HepG2 (cell line): Measurements from ENCODE around the gene DCUN1D2. TPM values are rescaled to one million over a fixed set of nuclear protein-coding genes. Genes with fewer than 3 reads are reported as not detected.

Source experiments
- ATAC-seq: fragments of 200-7000 bp; cut with Tn5 transposase; 3 replicates; pipeline ENCODE4 v1.9.1; 2020; ENCODE audit warnings: mild to moderate bottlenecking, moderate library complexity
- BruUV-seq: library from RNA; stranded (reverse); fragments of 400-500 nt; replicated peaks from 2 replicates; lab custom pipeline; 2021; lab: Mats Ljungman, UMichigan
- CTCF ChIA-PET: fragments of 300-600 bp; formaldehyde crosslinking; extraction: SDS; loops from one replicate; lab custom pipeline; 2021; ENCODE audit warnings: low total read pairs, inconsistent platforms, low intra/inter-chr PET ratio; lab: Yijun Ruan, JAX
- POLR2A ChIA-PET: fragments of 350-600 bp; sonication (Branson Sonifier 250); formaldehyde crosslinking; loops from one replicate; lab custom pipeline; 2020; ENCODE audit warnings: antibody characterized with exemption, inconsistent platforms; lab: Yijun Ruan, JAX
- DNase-seq: peaks from one replicate; pipeline ENCODE4 v3.0.0-alpha.2; 2015; ENCODE audit warnings: low spot score
- FAIRE-seq: peaks from 3 replicates; lab custom pipeline; 2011; peaks lifted over from hg19 to GRCh38; lab: Jason Lieb, UNC
- H2AFZ ChIP-seq: one replicate; pipeline ENCODE4 v1.6.1; 2011; ENCODE audit warnings: low read length, inconsistent platforms
- H3K27ac ChIP-seq: fragments of 300-600 bp; 3 replicates; pipeline ENCODE4 v1.8.0; 2011; ENCODE audit warnings: mixed run types, mild to moderate bottlenecking, mixed read lengths, low read length, inconsistent platforms; ENCODE audit not compliant: insufficient read depth; ENCODE audit errors: extremely low read length
- H3K27me3 ChIP-seq, 2 experiments: fragments of 200-600 bp in 1 of 2; 2 replicates in 1 of 2; 3 replicates in 1 of 2; pipeline versions ENCODE4 v1.6.0 to v1.8.0; 2011; ENCODE audit warnings: low read length in 2 of 2, mild to moderate bottlenecking in 2 of 2, moderate library complexity in 2 of 2, inconsistent platforms in 1 of 2; ENCODE audit not compliant: insufficient read depth in 2 of 2, control insufficient read depth in 1 of 2
- H3K36me3 ChIP-seq, 2 experiments: fragments of 200-600 bp in 1 of 2; replicated peaks in 1 of 2; 2 replicates in 1 of 2; 3 replicates in 1 of 2; pipeline versions ENCODE4 v1.5.1 to v1.8.0; 2011; ENCODE audit warnings: low read length in 2 of 2, inconsistent platforms in 1 of 2; ENCODE audit not compliant: insufficient read depth in 2 of 2, control insufficient read depth in 1 of 2
- H3K4me1 ChIP-seq: 2 replicates; pipeline ENCODE4 v1.5.1; 2012; ENCODE audit warnings: low read length, inconsistent platforms; ENCODE audit not compliant: insufficient read depth
- H3K4me2 ChIP-seq: 2 replicates; pipeline ENCODE4 v1.6.0; 2011; ENCODE audit warnings: low read depth, low read length, inconsistent platforms
- H3K4me3 ChIP-seq, 3 experiments: fragments of 200-600 bp in 1 of 3; sonication (generic), shearing (Covaris generic) in 1 of 3; replicated peaks in 1 of 3; 2 replicates each; pipeline ENCODE4 v1.5.1; 2011 to 2016; ENCODE audit warnings: low read length in 3 of 3, inconsistent platforms in 2 of 3, low read depth in 2 of 3, mild to moderate bottlenecking in 2 of 3, control low read depth in 1 of 3, mixed read lengths in 1 of 3; ENCODE audit not compliant: insufficient read depth in 1 of 3
- H3K79me2 ChIP-seq: one replicate; pipeline ENCODE4 v1.6.1; 2011; ENCODE audit warnings: low read length, inconsistent platforms; ENCODE audit not compliant: insufficient read depth
- H3K9ac ChIP-seq: 2 replicates; pipeline ENCODE4 v1.6.0; 2011; ENCODE audit warnings: mild to moderate bottlenecking, low read depth, low read length, inconsistent platforms; ENCODE audit not compliant: insufficient read depth
- H3K9me3 ChIP-seq: 2 replicates; pipeline ENCODE4 v1.5.1; 2012; ENCODE audit warnings: mild to moderate bottlenecking, low read length
- H4K20me1 ChIP-seq: 2 replicates; pipeline ENCODE4 v1.6.0; 2011; ENCODE audit warnings: inconsistent platforms, mild to moderate bottlenecking, low read length, moderate library complexity; ENCODE audit not compliant: insufficient read depth
- AGO2 ChIP-seq: fragments of 200-400 bp; formaldehyde crosslinking; optimal IDR thresholded peaks from 2 replicates; pipeline ENCODE3; 2017; ENCODE audit warnings: mild to moderate bottlenecking, low read depth, low read length, moderate library complexity
- RBFOX2 ChIP-seq: fragments of 200-400 bp; formaldehyde crosslinking; IDR thresholded peaks from 2 replicates; pipeline ENCODE4 v1.6.1; 2017; ENCODE audit warnings: low read depth, mild to moderate bottlenecking, low read length
- RBM22 ChIP-seq: fragments of 200-400 bp; formaldehyde crosslinking; optimal IDR thresholded peaks from 2 replicates; pipeline ENCODE3; 2017; ENCODE audit warnings: mild to moderate bottlenecking, low read length, moderate library complexity
- ZFP41 ChIP-seq: sonication (generic); formaldehyde crosslinking; IDR thresholded peaks from 2 replicates; pipeline ENCODE4 v1.4.0; 2020; ENCODE audit warnings: mild to moderate bottlenecking, missing genetic modification reagents, borderline replicate concordance
- ZFP82 ChIP-seq: sonication (generic); formaldehyde crosslinking; IDR thresholded peaks from 2 replicates; pipeline ENCODE4 v1.5.1; 2020; ENCODE audit warnings: mild to moderate bottlenecking, missing genetic modification reagents, borderline replicate concordance
- WGBS: methylation state at CpG from one replicate; pipeline ENCODE4 v1.1.6; 2017; ENCODE audit warnings: low lambda C conversion rate; 5-methylcytosine and 5-hydroxymethylcytosine counted together
- in situ Hi-C: cut with HindIII; loops from 2 replicates; pipeline ENCODE4 v1.10.0; 2017; ENCODE audit warnings: low pct_unique_long_range_greater_than_20kb; ENCODE audit not compliant: extremely low pct_ligation_motif_present
- intact Hi-C: fragments of 100-400 bp; cut with micrococcal nuclease; formaldehyde crosslinking; loops from one replicate; pipeline ENCODE4 v1.10.0; 2022; ENCODE audit not compliant: unreplicated experiment
- polyA plus RNA-seq, 8 experiments: library from polyadenylated mRNA; depleted of rRNA in 3 of 8; stranded (reverse) in 7 of 8; unstranded in 1 of 8; fragments of >200 nt; fragmentation: Illumina TruSeq in 4 of 8; extraction: Trizol in 4 of 8; gene quantifications; 2 replicates each; pipeline versions ENCODE4 v1.2.1 to v1.2.3, GENCODE V29; 2011 to 2016; ENCODE audit warnings: low read depth in 4 of 8, missing spikeins in 1 of 8, mixed read lengths in 1 of 8; ENCODE audit not compliant: insufficient read depth in 1 of 8
- total RNA-seq, 5 experiments: library from RNA; depleted of rRNA; stranded (reverse); fragments of >200 nt; fragmentation: Illumina TruSeq; extraction: Trizol; gene quantifications; 2 replicates each; pipeline ENCODE4 v1.2.3, GENCODE V29; 2016; ENCODE audit warnings: low read depth in 1 of 5
- TF ChIP-seq, protein P1 (sequence below): sonication (generic); formaldehyde crosslinking; IDR thresholded peaks from 2 replicates; pipeline ENCODE4 v1.5.1; 2020; ENCODE audit warnings: mild to moderate bottlenecking, missing genetic modification reagents, borderline replicate concordance

Gene DCUN1D2
- total and polyA plus RNA-seq, 2 of the 13 experiments (the other 11 are each of a cell fraction or from before 2014, with no cell fraction given): 9.1 to 9.6 TPM

DNA sequence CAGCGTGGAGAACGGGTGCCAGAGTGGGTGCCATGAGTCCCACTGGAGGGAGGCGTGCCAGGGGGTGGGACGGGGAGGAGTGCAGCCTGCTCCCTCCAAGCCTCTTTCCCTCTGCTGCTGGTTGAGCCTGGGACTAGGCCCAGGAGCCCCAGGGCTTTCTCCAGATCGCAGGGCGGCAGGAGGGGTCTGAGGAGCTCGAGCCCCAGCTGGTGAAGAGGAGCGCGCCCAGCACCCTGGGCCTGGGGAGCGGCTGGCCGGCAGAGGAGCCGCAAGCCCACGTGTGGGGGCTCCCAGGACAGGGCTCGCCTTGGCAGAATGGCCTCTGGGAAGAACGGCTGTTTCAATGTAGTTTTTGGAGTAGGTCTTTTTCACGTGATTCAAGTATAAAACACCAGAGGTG lies 12.2 kb upstream of the DCUN1D2 start:
- FAIRE-seq (no peak), ATAC-seq (no peak), DNase-seq (no peak)
- TF ChIP-seq AGO2: peak; percentile 83
- no peak for TF ChIP-seq ZFP41 (CRISPR knock-in tag)
- 0 out of 2 replicates have a peak, but pooled peaks have one; percentile 50 for TF ChIP-seq RBFOX2
- no peak overlapping the region for H3K9ac ChIP-seq
- H3K4me3 ChIP-seq: no peak overlapping the region
- H2AFZ ChIP-seq: no peak overlapping the region
- in situ Hi-C loops (no loop called here), intact Hi-C loops (no loop called here)
- ChIA-PET CTCF (no interaction called here), POLR2A (no interaction called here)
- 0 out of 2 replicates have a peak, but pooled peaks cover 10% of the 10 kb centered on the region for H4K20me1 ChIP-seq
- no TSS peak for BruUV-seq
- H3K79me2 ChIP-seq: no peaks in the 10 kb centered on the region
- over 99% methylated on average over 15 of the region's 16 CpGs for WGBS
- no peaks in the 10 kb centered on the region for H3K4me1 ChIP-seq
- no peaks in the 10 kb centered on the region for H3K27me3 ChIP-seq
- peaks cover 20 to 79% of the 10 kb centered on the region in 2 experiments for H3K36me3 ChIP-seq
- no peak overlapping the region for H3K27ac ChIP-seq
- H3K9me3 ChIP-seq: no peaks in the 10 kb centered on the region
- H3K4me2 ChIP-seq: no peak overlapping the region

DNA sequence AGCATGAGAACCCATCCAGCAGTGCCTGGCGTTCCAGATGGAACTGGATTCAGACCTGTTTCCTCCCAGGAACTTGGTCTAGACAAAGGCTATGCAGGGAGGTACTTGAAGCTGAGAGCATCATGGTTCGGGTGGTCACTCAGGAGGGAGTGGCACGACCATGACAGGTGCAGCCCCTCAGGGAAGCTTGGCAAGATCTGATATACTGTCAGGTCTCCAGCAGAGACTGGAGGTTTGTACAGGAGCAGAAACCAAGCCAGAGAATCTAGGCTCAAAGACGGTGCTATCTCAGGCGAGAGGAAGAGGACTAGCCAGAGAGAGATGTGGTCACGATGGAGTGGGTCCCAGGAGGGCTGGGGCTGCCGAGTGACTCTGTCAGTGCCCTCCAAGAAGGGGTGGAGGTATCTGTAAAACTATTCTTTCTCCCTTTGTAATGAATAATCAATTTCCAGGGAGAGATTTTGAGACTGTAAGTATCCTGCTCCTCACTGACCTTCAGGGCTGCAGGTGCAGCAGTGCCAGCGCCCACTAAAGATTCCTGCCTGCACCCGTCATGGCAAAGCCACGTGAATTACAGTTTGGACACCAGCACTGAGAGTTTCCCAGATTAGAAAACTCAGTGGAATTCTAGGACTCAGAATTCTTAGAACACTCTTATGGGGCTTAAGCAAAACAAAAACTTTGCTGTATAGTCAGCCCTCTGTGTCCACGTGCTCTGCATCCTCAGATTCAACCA lies 10.2 kb upstream of the DCUN1D2 start:
- Histone ChIP-seq H3K4me2 (no peak overlapping the region), H3K27ac (no peak overlapping the region), H3K4me3 (no peak overlapping the region), H3K27me3 (no peaks in the 10 kb centered on the region), H4K20me1 (peaks cover 14% of the 10 kb centered on the region; the same call in 1 of the 2 replicates), H3K4me1 (peaks cover 15% of the 10 kb centered on the region; the same call in 1 of the 2 replicates), H3K79me2 (peaks cover 8% of the 10 kb centered on the region), H2AFZ (no peak overlapping the region), H3K9me3 (no peaks in the 10 kb centered on the region), H3K9ac (no peak overlapping the region), H3K36me3 (peaks cover 28 to 85% of the 10 kb centered on the region in 2 experiments)
- WGBS: 95% methylated on average over 10 of the region's 11 CpGs
- TF ChIP-seq RBM22 (peak; percentile 55), ZFP82 (CRISPR knock-in tag) (no peak)
- TF ChIP-seq, protein P1, sequence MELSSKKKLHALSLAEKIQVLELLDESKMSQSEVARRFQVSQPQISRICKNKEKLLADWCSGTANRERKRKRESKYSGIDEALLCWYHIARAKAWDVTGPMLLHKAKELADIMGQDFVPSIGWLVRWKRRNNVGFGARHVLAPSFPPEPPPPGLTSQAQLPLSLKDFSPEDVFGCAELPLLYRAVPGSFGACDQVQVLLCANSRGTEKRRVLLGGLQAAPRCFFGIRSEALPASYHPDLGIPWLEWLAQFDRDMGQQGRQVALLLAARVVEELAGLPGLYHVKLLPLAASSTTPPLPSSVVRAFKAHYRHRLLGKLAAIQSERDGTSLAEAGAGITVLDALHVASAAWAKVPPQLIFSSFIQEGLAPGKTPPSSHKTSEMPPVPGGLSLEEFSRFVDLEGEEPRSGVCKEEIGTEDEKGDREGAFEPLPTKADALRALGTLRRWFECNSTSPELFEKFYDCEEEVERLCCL (CRISPR knock-in tag): no peak
- ChIA-PET CTCF (no interaction called here), POLR2A (no interaction called here)
- intact Hi-C loops (no loop called here), in situ Hi-C loops (no loop called here)
- DNase-seq: no peak
- no peak for FAIRE-seq
- ATAC-seq: no peak
- no TSS peak for BruUV-seq
